GM21528 (cell line): Measurements from ENCODE around the gene PDE6B.
"Not testable (repeated sequence)": the region's sequence is repeated elsewhere in the genome, so short reads cannot be mapped to it uniquely, and the experiment has no call there.

Source experiments
- ATAC-seq: cut with Tn5 transposase; IDR thresholded peaks from one replicate; pipeline ENCODE4 v1.9.1; 2021; ENCODE audit warnings: mild to moderate bottlenecking, moderate library complexity; ENCODE audit not compliant: unreplicated experiment, low FRiP score

PDE6B gene

DNA sequence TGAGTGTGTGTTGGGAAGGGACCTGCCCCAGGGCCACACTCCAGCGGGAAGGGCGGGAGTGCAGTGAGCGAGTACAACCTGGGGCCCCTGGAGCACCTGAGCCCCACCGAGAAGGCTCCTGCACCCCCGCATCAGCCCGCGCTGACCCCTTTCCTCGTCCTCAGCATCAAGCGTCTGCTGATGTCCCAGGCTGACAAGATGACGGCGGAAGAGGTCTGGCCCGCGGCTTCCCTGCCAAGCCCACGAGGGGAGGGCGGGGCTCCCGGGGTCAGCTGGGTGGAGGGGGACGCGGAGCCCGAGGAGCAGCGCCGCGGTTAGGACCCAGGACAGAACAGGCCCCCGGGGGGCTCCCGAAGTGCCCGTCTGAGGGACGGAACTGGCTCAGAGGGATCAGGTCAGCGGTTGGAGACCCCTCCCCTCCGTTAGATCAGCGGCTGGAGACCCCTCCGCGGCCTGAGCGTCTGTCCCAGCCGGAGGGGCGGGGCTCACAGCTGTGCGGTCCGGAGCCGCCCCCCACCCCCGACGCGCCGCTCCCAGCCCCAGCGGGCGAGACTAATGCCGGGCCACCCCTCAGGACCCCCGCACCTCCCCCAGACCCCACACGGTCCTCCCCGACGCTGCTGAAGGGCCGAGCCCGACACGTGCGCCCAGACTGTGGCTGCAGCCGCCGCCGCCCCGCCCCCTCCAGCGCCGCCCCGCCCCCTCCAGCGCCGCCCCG, 55.7 kb downstream of the PDE6B start:
- ATAC-seq = no peak

DNA sequence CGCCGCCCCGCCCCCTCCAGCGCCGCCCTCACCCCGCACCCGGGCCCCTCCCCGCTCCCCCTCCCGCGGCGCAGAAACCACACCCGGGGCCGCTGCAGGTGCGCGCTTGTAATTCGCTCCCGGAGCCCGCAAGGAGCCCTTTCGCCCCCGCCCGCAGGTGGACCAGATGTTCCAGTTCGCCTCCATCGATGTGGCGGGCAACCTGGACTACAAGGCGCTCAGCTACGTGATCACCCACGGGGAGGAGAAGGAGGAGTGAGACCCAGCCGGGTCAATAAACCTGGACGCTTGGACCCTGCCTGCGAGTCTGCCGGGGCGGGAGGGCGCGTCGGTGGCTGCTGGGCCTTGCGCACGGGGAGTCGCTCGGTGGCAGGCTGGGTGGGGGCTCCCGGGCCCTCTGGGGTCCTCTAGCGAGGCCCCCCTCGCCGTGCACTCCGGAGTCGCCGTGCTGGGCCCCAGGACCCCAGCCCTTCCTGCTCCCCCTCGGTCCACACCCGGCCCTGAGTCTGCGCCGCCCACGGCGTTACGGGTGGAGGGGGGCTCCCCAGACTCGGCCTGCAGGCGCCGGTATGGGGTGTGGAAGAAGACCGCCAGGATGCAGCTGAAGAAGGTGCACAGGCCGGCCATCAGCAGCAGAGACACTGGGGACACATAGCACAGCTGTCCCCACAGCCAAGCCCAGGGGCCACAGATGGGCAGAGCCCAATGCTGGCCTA, 56.5 kb downstream of the PDE6B start:
- no peak for ATAC-seq

DNA sequence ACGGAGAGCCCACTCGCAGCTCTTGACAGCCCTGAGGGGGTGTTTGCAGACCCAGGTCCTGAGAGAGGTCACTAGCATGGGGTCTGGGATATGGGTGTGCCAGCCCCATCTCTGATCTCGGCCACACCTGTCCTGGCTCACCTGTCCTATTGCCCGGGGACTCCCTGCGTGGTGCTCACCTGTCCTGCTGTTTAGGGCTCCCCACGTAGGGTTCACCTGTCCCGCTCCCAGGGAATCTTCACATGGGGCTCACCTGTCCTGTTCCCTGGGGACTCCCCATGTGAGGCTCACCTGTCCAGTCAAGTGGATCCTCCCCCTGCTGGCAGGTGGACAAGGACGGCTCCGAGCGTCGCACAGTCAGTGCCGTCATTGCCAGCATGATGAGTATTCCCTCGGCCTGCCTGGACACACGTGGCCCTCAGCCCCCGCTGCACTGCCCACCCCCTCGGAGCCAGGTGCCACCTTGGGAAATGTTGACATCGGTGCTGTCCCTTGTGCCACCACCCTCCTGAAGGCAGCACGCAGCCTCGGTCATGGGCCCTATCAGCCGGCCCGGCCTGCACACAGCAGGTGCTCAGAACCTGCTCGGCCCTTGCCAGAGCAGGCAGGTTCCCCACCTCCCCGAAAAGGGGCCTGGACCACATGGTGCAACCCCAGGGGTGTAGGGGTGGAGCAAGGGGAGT, 57.3 kb downstream of the PDE6B start:
- ATAC-seq = no peak

DNA sequence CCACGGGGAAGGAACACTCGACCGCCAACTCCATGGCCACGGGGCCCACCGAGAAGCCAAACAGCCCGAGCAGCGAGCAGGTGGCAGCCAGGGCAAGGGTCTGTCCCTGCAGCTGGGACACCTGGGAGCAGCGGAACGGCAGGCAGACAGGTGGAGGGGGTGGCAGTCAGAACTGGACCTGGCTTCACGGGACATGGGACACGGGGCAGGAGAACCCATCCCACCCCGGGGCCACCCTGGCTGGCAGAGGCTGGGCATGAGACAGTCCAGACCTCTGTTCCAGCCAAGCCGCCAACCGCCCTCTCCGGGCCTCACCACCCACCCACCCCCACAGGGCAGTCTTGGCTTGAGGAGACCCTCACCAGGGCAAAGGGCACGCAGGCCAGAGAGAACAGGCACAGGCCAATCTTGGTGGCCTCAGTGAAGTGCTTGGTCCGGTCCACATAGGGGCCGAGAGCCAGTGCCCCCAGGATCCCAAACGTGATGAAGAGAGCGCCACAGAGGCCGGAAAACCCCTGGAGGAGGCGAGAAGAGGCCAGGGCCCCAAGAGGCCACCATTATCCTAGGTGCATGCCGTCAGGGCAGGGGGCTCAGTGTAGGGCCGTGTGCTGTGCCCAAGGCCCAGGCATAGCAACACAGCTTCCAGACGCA, 58.0 kb downstream of the PDE6B start:
- no peak for ATAC-seq

DNA sequence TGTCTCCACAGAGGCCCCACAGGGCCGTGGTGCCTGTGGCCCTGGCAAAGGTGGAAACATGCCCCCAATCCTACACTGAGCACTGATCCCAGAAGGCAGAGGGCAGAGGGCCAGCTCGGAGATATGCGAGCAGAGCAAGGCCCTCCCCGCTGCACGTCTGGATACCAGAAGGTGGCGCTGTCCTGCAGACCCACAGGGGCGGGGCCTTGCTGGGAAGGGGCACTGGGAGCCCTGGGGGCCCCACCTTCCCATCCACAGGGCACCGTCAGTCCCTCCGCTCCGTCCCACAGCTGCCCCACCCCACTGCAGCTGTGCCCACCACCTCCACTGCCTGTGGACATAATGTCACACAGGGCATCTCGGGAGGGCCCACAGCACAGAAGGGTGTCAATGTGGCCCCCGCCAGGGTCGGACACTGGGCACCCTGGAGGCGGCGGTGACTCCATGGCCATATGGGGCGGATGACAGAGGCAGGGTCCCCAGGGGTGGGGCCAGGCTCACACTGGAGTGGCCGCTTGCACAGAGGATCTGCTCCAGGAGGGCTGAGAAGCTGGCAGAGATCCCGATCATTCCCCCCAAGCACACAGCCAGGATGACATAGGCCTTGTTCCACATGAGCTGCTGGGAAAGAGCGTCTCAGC, 58.7 kb downstream of the PDE6B start:
- ATAC-seq = no peak

DNA sequence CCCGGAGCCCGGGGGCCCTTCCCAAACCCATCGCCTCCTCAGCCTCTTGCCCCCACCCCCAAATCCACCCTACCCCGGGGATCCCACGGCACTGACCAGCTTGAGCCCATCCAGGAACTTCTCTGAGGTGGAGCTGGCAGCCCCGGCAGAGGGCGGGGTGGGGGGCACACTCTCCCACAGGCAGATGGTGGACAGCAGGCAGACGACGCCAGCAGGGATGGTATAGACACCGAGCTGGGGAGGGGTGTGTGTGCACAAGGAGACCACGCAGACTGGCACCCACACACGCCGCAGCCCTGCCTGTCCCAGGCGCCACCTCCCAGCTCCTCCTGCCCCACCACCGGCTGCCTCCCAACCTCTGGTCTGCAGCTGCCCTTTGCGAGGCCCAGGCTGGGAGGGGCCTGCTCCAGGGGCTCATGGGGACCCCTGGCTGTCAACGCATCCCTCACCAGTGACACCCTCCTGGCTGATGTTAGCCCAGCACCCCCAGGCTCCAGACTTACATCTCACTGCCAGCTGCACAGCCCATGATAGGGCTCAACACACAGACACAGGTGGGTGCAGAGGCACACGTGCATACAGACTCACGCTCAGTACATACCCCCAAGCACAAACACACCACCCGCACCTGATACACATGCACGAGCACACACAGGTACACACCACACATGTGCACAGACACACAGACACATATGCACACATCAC, 59.4 kb downstream of the PDE6B start:
- no peak for ATAC-seq

DNA sequence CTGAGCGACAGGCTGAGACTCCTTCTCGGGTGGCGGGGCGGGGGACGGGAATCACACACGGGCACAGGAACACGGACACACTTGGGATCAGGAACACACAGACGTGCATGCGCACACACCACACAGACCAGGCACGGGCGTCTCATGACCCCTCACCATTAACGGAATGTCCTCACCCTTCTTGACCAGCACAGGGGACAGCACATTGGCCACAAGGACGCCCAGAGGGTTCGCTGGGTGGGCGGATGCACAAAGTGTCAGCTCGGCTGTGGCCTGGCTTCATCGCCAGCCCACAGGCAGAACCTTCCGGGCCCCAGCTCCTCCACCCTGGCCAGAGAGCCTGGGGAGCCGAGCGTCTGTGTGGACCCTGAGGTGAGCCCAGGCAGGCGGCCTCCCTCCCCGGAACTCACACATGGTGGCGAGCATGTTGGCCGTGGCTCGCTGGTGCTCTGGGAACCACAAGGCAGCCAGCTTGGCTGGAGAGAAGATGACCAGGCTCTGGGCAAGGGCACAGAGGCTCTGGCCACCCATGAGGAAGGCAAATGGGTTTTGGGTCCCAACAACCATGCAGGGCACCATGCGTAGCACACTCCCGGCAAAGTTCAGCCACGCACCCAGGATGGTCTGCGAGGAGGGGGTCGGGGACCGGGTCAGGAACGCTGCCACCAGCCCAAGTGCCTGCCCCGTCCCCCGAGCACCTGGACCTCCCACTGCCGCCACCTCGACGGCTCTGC, 60.5 kb downstream of the PDE6B start:
- ATAC-seq = no peak

DNA sequence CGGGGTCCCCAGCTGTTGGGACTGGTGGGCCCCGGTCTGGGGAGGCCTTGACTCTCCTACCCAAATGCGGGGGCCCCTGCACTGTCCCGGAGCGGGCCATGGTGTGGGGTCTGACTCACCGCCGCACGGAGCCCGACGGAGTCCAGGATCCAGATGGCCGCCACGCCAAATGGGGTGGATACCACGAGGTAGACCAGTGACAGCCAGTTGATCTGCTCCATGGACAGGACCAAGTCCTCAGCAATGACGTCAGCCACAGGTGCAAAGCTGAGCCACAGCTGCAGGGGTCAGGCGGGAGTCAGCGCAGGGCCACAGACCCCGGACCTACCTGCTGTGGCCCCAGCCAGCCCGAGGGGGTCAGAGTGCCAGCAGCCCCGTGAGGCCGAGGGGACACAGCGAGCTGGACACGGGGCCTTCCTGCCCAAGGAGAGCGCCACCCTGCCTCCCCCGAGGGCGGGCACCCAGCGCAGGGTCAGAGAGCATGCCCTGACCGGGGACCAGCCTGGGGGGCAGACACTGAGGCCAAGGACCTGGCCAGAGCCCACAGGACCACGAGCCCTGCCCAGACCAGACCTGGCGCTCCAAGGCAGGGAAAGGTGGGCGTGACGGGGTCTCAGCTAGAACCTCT, 61.2 kb downstream of the PDE6B start:
- ATAC-seq = no peak

DNA sequence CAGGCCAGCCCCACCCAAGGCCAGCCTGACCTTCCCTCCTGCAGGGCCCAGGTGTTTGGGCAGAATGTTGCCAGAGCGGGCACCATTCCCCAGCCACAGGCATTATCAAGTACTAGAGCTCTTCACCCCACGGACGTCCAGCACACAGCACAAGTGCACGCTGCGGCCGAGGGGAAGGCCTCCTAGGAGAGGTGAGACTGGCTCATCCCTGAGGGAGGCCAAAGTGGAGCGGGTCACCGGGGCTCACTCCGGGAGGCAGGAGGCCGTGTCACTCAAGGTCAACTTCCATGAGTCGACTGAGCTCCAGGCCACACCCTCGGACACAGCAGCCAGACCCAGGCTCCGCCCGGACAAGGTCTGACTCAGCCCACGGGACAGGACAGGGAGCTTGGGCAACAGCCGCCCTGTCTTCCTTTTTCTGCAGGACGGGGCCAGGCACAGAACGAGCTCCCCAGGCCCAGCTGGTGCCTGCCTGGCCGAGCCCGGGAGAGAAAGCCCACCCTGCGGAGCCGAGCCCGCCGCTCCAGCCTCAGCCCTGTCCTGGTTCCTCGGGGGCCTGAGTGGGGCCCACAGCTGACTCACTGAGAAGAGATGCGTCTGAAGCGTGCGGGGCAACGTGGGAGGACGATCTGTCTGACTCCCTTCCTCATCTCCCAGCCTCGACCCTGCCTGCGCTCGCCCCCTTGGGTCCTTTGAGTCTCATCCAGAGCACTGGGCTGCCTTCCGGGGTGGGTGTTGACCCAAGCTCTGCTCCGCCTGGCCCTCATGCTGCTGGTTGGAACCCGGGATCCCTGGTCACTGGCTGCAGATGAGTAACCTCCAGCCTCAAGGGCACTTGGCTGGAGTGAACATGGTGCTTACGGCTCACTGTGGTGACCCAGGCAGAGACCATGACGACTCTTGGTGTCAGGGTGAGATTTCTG, 61.9 kb downstream of the PDE6B start:
- no peak for ATAC-seq

DNA sequence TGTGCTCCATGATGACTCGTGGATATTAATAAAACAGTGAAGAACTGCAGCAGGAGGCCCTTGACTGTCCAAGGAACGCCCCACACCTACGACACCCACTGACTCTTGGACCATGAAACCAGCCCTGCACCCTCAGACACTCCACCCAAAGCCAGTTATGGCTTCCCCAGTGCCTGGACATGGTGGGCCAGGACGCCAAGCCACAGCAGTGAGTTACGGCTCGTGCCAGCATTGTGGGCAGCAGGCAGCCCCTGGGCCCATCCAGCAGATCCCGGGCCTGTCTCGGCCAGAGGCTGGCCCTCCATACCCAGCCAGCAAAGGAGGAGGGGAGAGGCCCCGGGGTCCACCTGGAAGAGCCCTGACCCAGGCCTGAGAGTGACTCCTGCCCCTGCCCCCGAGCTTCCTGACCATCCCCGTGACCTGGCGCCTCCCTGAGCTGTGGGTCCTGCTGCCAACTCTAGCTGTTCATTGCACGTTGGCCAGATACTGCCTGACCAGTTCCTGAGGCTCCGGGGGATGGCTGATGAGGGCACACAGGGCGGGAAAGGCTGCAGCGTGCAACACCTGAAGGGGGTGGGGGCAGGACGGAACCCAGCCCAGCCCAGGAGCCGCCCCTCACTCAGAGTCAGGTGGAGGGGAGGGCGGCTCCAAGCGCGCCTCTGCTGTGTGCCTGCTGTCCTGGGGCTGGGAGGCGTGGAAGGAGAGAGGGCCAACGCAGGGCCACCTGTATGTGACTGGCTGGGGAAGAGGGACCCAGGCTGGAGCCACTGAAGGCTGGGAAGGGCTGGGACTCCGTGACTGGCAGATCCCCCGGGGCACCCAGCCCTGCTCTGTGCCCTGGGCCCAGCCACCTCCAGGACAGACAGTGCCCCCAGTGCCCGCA, 62.8 kb downstream of the PDE6B start:
- ATAC-seq = no peak

DNA sequence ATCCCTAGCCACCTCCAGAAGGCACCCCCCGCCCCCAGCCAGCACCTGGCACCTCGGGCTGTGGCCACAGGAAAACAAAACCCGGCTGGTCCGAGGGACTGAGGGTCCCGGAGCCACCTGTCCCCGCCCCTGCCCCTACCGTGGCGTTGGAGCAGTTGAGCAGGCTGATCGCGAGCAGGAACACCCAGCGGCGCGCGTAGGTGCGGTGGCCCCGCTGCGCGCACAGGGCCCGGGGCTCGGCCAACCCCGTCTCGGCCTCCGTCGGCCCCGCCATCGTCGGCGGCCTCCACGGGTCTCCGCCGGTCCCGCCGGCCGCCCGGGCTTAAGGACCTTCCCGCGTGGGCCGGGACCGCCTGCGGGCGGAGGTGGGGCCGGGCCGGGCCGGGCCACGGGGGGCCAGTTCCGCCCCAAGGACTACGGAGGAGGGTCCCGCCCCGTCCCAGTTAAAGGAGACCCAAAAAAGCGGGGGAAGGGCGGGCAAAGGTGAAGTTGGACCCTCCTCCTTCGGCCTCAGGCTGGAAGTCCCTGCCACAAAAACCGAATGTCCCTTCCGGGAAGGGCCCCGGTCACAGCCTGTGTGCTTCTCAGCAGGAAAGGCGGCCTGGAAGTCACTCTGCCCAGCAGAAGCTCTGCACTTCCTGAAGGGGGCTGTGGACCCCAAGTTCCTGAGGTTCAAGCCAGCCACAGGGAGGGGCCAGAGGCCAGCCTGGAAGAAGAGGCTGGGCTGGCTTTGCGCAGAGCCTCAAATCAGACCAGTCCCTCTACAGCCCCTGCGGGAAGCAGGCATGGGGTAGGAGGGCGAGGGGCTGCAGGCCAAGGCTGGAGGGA, 63.7 kb downstream of the PDE6B start, which contains the start of gene SLC49A3:
Gene SLC49A3, minus strand, starts transcription at position 298 of the 828 bp plus-strand sequence. Its CDS starts 24 bp downstream, at position 274.
- ATAC-seq = no peak

DNA sequence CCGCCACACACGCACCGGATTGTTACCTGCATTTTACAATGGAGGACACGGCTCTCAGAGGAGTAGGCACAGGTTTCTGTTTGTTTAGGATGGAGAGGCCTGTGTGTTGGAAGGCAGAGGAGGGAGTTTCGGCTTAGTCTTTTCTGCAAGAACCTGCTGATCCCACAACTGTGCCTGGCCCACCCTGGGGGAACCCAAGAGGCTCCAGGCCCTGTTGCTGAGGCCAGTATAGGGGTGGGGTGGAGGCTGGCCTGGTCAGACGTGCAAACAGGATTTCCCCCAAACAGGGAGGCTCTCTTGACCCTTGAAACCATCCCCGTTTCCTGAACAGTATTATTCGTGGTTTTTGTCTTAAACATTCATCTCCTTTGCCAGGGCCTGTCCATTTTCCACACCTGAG, 64.3 kb downstream of the PDE6B start:
- ATAC-seq = no peak

DNA sequence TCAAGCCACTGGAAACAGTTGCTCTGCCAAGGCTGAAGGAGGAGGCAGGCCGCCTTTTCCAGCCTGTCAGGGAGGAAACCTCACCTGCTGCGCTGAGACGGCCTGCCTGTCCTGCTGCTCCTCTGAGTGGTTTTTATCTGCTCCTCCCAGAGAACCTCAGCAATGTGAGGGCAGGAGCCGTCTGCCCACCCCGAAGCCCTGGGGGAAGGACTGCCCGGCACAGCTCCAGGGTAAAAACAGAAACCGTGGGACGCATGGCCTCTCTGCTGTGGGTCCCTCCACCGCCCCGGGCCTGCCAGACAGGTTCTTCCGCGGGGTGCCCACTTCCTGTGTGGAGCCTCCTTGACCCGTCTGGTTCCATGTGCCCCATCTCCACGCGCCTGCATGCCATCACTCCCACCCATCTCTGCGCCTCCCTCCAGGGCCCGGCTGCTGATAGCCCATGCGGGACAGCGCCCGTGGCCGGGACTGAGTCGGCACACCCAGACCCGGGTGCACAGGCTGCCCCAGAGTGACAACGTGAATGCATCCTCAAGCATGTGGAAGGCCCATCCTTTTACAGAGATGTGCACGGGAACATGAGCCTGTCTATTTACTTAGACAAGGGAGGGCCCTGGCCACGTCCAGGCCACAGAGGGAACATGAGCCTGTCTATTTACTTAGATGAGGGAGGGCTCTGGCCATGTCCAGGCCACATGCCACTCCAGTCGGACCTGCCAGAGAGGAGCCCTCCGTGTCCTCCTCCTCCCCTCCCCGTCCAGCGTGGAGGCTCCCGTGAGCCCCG, 67.6 kb downstream of the PDE6B start:
- ATAC-seq = no peak

DNA sequence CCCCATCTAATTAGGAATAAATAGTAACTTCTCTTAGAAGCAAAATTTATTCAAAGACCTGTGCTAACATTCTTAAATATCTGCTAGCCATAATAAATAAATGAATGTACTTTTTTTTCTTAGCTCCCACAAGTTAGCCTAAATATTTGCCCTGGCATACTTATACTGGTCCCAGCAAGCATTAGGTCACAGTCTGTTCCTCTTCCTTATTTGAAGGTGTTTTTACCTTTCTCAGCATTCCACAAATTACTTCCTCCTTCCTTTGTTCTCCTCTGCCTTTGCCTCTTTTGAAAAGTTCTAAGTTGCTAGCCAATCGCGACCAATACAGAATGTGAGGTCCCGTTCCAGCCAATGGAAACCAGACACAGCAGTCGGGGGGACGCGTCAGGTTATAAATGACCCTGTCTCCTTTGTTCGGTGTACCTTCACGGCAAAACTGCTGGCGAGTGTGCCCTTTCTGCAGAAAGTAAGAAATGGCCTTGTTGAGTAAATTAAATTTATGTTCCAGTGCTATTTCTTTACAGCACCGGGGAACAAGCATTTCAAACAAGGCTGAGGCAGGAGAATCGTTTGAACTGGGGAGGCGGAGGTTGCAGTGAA, 69.1 kb downstream of the PDE6B start:
- not testable (repeated sequence) for ATAC-seq
